ENCODE results near the gene ASCC2.

- TF ChIP-seq POLR2A (IDR thresholded peaks at IDR 0.05): no peak
- TF ChIP-seq, protein P1, sequence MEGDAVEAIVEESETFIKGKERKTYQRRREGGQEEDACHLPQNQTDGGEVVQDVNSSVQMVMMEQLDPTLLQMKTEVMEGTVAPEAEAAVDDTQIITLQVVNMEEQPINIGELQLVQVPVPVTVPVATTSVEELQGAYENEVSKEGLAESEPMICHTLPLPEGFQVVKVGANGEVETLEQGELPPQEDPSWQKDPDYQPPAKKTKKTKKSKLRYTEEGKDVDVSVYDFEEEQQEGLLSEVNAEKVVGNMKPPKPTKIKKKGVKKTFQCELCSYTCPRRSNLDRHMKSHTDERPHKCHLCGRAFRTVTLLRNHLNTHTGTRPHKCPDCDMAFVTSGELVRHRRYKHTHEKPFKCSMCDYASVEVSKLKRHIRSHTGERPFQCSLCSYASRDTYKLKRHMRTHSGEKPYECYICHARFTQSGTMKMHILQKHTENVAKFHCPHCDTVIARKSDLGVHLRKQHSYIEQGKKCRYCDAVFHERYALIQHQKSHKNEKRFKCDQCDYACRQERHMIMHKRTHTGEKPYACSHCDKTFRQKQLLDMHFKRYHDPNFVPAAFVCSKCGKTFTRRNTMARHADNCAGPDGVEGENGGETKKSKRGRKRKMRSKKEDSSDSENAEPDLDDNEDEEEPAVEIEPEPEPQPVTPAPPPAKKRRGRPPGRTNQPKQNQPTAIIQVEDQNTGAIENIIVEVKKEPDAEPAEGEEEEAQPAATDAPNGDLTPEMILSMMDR (IDR thresholded peaks at IDR 0.05): no peak
These were observed 72.0 kb downstream of the ASCC2 start for GRCh38 chr22:29765905-29766631.
